ENCODE data around the gene MACROH2A1. TPM values are rescaled to one million over a fixed set of nuclear protein-coding genes. Genes with fewer than 3 reads are reported as not detected.
A peak's percentile ranks its signal among the peaks of the same experiment; 100 is the strongest.

MACROH2A1 gene
- total and polyA plus RNA-seq, 9 of the 15 experiments (the other 6 are each of a cell fraction or from before 2014, with no cell fraction given) = 44.9 to 289 (median 193) TPM

DNA sequence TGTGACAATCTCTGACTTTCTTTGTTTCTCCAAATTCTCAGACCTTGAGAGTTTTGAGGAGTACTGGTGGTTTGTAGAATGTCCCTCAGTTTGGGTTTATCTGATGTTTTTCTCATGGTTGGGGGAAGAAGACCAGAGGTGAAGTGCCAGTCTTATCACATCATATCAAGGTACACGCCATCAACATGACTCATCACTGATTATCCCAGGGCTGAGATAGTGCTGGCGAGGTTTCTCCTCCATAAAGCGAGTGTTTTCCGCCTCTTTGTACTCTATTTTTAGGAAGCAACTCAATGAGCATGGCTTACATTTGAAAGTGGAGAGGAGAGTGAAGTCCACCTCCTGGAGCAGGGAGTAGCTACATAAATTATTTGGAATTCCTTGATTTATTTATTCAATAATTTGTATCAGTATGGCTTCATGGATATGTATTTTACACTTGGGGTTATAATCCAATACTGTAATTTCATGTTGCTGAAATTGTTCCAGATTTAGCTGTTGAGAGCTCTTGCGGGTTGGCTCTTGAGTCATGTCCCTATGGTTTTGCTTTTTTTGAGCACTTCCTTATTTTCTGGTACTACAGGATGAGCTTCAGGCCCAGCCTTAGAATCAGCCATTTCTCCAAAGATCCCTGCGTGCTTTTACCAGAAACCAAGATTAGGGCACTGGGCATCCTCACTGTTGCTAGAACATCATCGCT, 24.3 kb upstream of the MACROH2A1 start (continued):
- TF ChIP-seq, protein P1, sequence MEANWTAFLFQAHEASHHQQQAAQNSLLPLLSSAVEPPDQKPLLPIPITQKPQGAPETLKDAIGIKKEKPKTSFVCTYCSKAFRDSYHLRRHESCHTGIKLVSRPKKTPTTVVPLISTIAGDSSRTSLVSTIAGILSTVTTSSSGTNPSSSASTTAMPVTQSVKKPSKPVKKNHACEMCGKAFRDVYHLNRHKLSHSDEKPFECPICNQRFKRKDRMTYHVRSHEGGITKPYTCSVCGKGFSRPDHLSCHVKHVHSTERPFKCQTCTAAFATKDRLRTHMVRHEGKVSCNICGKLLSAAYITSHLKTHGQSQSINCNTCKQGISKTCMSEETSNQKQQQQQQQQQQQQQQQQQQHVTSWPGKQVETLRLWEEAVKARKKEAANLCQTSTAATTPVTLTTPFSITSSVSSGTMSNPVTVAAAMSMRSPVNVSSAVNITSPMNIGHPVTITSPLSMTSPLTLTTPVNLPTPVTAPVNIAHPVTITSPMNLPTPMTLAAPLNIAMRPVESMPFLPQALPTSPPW (CRISPR knock-in tag; IDR thresholded peaks at IDR 0.05) = no peak
- TF ChIP-seq, protein P2, sequence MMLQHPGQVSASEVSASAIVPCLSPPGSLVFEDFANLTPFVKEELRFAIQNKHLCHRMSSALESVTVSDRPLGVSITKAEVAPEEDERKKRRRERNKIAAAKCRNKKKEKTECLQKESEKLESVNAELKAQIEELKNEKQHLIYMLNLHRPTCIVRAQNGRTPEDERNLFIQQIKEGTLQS (IDR thresholded peaks at IDR 0.05) = peak; percentile 82
- TF ChIP-seq, protein P2 (CRISPR knock-in tag; conservative IDR thresholded peaks at IDR 0.05) = no peak
- TF ChIP-seq DPF2 (IDR thresholded peaks at IDR 0.05) = peak; percentile 73
- no peak for TF ChIP-seq SREBF1 (IDR thresholded peaks at IDR 0.05; ENCODE audit: borderline replicate concordance, low read depth, low read length)
- peak; percentile 68 for TF ChIP-seq ARID1B (IDR thresholded peaks at IDR 0.05)
- TF ChIP-seq HMG20B (CRISPR knock-in tag; IDR thresholded peaks at IDR 0.05) = no peak
- no peak for TF ChIP-seq RFX5 (IDR thresholded peaks at IDR 0.05; ENCODE audit: low read depth, low read length)
- TF ChIP-seq, protein P3, sequence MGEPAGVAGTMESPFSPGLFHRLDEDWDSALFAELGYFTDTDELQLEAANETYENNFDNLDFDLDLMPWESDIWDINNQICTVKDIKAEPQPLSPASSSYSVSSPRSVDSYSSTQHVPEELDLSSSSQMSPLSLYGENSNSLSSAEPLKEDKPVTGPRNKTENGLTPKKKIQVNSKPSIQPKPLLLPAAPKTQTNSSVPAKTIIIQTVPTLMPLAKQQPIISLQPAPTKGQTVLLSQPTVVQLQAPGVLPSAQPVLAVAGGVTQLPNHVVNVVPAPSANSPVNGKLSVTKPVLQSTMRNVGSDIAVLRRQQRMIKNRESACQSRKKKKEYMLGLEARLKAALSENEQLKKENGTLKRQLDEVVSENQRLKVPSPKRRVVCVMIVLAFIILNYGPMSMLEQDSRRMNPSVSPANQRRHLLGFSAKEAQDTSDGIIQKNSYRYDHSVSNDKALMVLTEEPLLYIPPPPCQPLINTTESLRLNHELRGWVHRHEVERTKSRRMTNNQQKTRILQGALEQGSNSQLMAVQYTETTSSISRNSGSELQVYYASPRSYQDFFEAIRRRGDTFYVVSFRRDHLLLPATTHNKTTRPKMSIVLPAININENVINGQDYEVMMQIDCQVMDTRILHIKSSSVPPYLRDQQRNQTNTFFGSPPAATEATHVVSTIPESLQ (CRISPR knock-in tag; IDR thresholded peaks at IDR 0.05) = no peak
- no peak for TF ChIP-seq BRD4 (IDR thresholded peaks at IDR 0.05)
- TF ChIP-seq SOX6 (IDR thresholded peaks at IDR 0.05) = no peak
- TF ChIP-seq, protein P4, sequence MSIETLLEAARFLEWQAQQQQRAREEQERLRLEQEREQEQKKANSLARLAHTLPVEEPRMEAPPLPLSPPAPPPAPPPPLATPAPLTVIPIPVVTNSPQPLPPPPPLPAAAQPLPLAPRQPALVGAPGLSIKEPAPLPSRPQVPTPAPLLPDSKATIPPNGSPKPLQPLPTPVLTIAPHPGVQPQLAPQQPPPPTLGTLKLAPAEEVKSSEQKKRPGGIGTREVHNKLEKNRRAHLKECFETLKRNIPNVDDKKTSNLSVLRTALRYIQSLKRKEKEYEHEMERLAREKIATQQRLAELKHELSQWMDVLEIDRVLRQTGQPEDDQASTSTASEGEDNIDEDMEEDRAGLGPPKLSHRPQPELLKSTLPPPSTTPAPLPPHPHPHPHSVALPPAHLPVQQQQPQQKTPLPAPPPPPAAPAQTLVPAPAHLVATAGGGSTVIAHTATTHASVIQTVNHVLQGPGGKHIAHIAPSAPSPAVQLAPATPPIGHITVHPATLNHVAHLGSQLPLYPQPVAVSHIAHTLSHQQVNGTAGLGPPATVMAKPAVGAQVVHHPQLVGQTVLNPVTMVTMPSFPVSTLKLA (conservative IDR thresholded peaks at IDR 0.05) = no peak
- no peak for TF ChIP-seq ZSCAN29 (IDR thresholded peaks at IDR 0.05)
- TF ChIP-seq NCOA1 (IDR thresholded peaks at IDR 0.05; ENCODE audit: low read depth) = no peak
- no peak for TF ChIP-seq TEAD1 (CRISPR knock-in tag; IDR thresholded peaks at IDR 0.05)
- TF ChIP-seq RBM39 (optimal IDR thresholded peaks at IDR 0.05; ENCODE audit: low read depth, low read length) = no peak
- no peak for TF ChIP-seq STAT5A (IDR thresholded peaks at IDR 0.05; ENCODE audit: borderline replicate concordance, low read length)
- TF ChIP-seq CTBP1 (IDR thresholded peaks at IDR 0.05; ENCODE audit: borderline replicate concordance) = peak; percentile 70; the same call in 1 of the 2 replicates
- TF ChIP-seq IFI16 (CRISPR knock-in tag; IDR thresholded peaks at IDR 0.05) = no peak
- TF ChIP-seq JUN (IDR thresholded peaks at IDR 0.05; ENCODE audit: borderline replicate concordance, low read depth, low read length) = peak; percentile 69; the same call in 1 of the 2 replicates
- no peak for TF ChIP-seq JUN (CRISPR knock-in tag; IDR thresholded peaks at IDR 0.05; ENCODE audit: borderline replicate concordance)
- TF ChIP-seq NELFE (IDR thresholded peaks at IDR 0.05; ENCODE audit: insufficient read depth, insufficient read length) = no peak
- TF ChIP-seq SMARCE1 (IDR thresholded peaks at IDR 0.05) = peak; percentile 57; the same call in 1 of the 2 replicates
- no peak for TF ChIP-seq ZNF175 (CRISPR knock-in tag; IDR thresholded peaks at IDR 0.05; ENCODE audit: low read depth)
- TF ChIP-seq EP400 (IDR thresholded peaks at IDR 0.05) = no peak
- TF ChIP-seq FOSL1 (tag; conservative IDR thresholded peaks at IDR 0.05) = peak; percentile 95

Measured in K562 (cell line).